OCI-LY1 (cell line): Measurements from ENCODE around the gene ENO3.

Experiments used
- H2AFZ ChIP-seq: fragments of 200-600 bp; sonication (generic), shearing (Covaris generic); 2 replicates; pipeline ENCODE4 v1.6.0; 2014; ENCODE audit warnings: antibody characterized with exemption, mild to moderate bottlenecking, low read length
- H3F3A ChIP-seq: fragments of 200-600 bp; sonication (generic), shearing (Covaris generic); 2 replicates; pipeline ENCODE4 v1.6.0; 2014; ENCODE audit warnings: mild to moderate bottlenecking, antibody characterized with exemption, low read length, moderate library complexity; ENCODE audit not compliant: insufficient read depth
- H3K27ac ChIP-seq: fragments of 200-600 bp; sonication (generic); 2 replicates; pipeline ENCODE4 v1.5.1; 2014; ENCODE audit warnings: low read length, mixed run types, mild to moderate bottlenecking, low read depth; ENCODE audit not compliant: poor library complexity, severe bottlenecking
- H3K27me3 ChIP-seq: fragments of 200-600 bp; sonication (generic); 2 replicates; pipeline ENCODE4 v1.6.0; 2014; ENCODE audit warnings: antibody characterized with exemption, mild to moderate bottlenecking, low read length, moderate library complexity; ENCODE audit not compliant: insufficient read depth
- H3K36me3 ChIP-seq: fragments of 200-600 bp; sonication (generic); 2 replicates; pipeline ENCODE4 v1.6.1; 2014; ENCODE audit warnings: mild to moderate bottlenecking, antibody characterized with exemption, low read length, moderate library complexity, mixed read lengths; ENCODE audit not compliant: insufficient read depth
- H3K4me1 ChIP-seq: fragments of 200-600 bp; sonication (generic); 2 replicates; pipeline ENCODE4 v1.5.1; 2014; ENCODE audit warnings: mild to moderate bottlenecking, low read length, moderate library complexity; ENCODE audit not compliant: insufficient read depth, severe bottlenecking
- H3K4me2 ChIP-seq: fragments of 200-600 bp; sonication (generic), shearing (Covaris generic); 2 replicates; pipeline ENCODE4 v1.6.1; 2014; ENCODE audit warnings: low read length
- H3K4me3 ChIP-seq: fragments of 200-600 bp; sonication (generic); 2 replicates; pipeline ENCODE4 v1.5.1; 2014; ENCODE audit warnings: low read length, low read depth, mild to moderate bottlenecking, mixed read lengths; ENCODE audit not compliant: poor library complexity, severe bottlenecking
- H3K79me2 ChIP-seq: fragments of 200-600 bp; shearing (Covaris generic); 2 replicates; pipeline ENCODE4 v1.6.1; 2016; ENCODE audit warnings: mixed run types, low read length, mixed read lengths; ENCODE audit not compliant: insufficient read depth
- H3K9ac ChIP-seq: fragments of 200-600 bp; sonication (generic), shearing (Covaris generic); 2 replicates; pipeline ENCODE4 v1.6.1; 2014; ENCODE audit warnings: mild to moderate bottlenecking, low read length, mixed read lengths
- H3K9me2 ChIP-seq: fragments of 200-600 bp; sonication (generic), shearing (Covaris generic); 2 replicates; pipeline ENCODE4 v1.6.1; 2014; ENCODE audit warnings: low read depth, mild to moderate bottlenecking, low read length, mixed read lengths
- H3K9me3 ChIP-seq: fragments of 200-600 bp; shearing (Covaris generic); 2 replicates; pipeline ENCODE4 v1.6.1; 2014; ENCODE audit warnings: low read length, mixed read lengths
- H4K20me1 ChIP-seq: fragments of 200-600 bp; sonication (generic), shearing (Covaris generic); 2 replicates; pipeline ENCODE4 v1.6.0; 2016; ENCODE audit warnings: mild to moderate bottlenecking, low read length; ENCODE audit not compliant: insufficient read depth
- CTCF ChIP-seq: fragments of 200-600 bp; sonication (generic), shearing (Covaris generic); IDR thresholded peaks from 2 replicates; pipeline ENCODE4 v1.5.1; 2017; ENCODE audit warnings: mild to moderate bottlenecking, antibody characterized with exemption, low read length, moderate library complexity, mixed read lengths
- EZH2 ChIP-seq: fragments of 200-600 bp; sonication (generic), shearing (Covaris generic); IDR thresholded peaks from 2 replicates; pipeline ENCODE4 v1.8.0; 2017; ENCODE audit warnings: borderline replicate concordance, mixed run types, mild to moderate bottlenecking, antibody characterized with exemption, low read length, moderate library complexity, mixed read lengths

ENO3 gene

GRCh38 chr17:4944163-4944553 lies 6.8 kb upstream of the ENO3 start:
- peaks cover 18% of the 10 kb centered on the region for H3F3A ChIP-seq
- peak overlapping the region; percentile 49 for H3K4me2 ChIP-seq
- H2AFZ ChIP-seq: no peak overlapping the region
- H3K4me3 ChIP-seq: peak overlapping the region; percentile 84
- no peaks in the 10 kb centered on the region for H4K20me1 ChIP-seq
- H3K9me2 ChIP-seq: no peaks in the 10 kb centered on the region
- peaks cover 72% of the 10 kb centered on the region for H3K36me3 ChIP-seq
- TF ChIP-seq CTCF (no peak), EZH2 (no peak)
- peaks cover 61% of the 10 kb centered on the region for H3K4me1 ChIP-seq
- H3K27me3 ChIP-seq: no peaks in the 10 kb centered on the region
- peaks cover 20% of the 10 kb centered on the region for H3K79me2 ChIP-seq
- H3K27ac ChIP-seq: peak overlapping the region; percentile 83
- peak overlapping the region; percentile 41; the same call in 1 of the 2 replicates for H3K9ac ChIP-seq
- no peaks in the 10 kb centered on the region for H3K9me3 ChIP-seq

- Histone ChIP-seq H3K4me2 (peak overlapping the region; percentile 49), H3K27ac (peak overlapping the region; percentile 83), H3K36me3 (peaks cover 72% of the 10 kb centered on the region), H3K9me2 (no peaks in the 10 kb centered on the region), H3K9me3 (no peaks in the 10 kb centered on the region), H3K4me3 (peak overlapping the region; percentile 84), H3K79me2 (peaks cover 17% of the 10 kb centered on the region), H4K20me1 (no peaks in the 10 kb centered on the region), H3K4me1 (peaks cover 62% of the 10 kb centered on the region), H3F3A (peaks cover 18% of the 10 kb centered on the region), H3K27me3 (no peaks in the 10 kb centered on the region), H2AFZ (no peak overlapping the region), H3K9ac (peak overlapping the region; percentile 41; the same call in 1 of the 2 replicates)
- no peak for TF ChIP-seq EZH2
- no peak for TF ChIP-seq CTCF
Measured at GRCh38 chr17:4944554-4945175, 6.3 kb upstream of the ENO3 start.

GRCh38 chr17:4945176-4945943 lies 5.6 kb upstream of the ENO3 start:
- Histone ChIP-seq H3F3A (peaks cover 18% of the 10 kb centered on the region), H4K20me1 (no peaks in the 10 kb centered on the region), H3K27ac (peak overlapping the region; percentile 83), H3K4me3 (peak overlapping the region; percentile 84), H2AFZ (no peak overlapping the region), H3K9me3 (no peaks in the 10 kb centered on the region), H3K4me1 (peaks cover 68% of the 10 kb centered on the region), H3K27me3 (no peaks in the 10 kb centered on the region), H3K79me2 (peaks cover 17% of the 10 kb centered on the region), H3K4me2 (peak overlapping the region; percentile 49), H3K36me3 (peaks cover 72% of the 10 kb centered on the region), H3K9me2 (no peaks in the 10 kb centered on the region), H3K9ac (peak overlapping the region; percentile 41; the same call in 1 of the 2 replicates)
- no peak for TF ChIP-seq EZH2
- no peak for TF ChIP-seq CTCF
